GM19328 (cell line): ENCODE data around the gene CFAP299.

ENCODE experiments used
- ATAC-seq: cut with Tn5 transposase; IDR thresholded peaks from one replicate; pipeline ENCODE4 v1.9.1; 2021; ENCODE audit warnings: mild to moderate bottlenecking, moderate library complexity; ENCODE audit not compliant: unreplicated experiment

Gene CFAP299

DNA sequence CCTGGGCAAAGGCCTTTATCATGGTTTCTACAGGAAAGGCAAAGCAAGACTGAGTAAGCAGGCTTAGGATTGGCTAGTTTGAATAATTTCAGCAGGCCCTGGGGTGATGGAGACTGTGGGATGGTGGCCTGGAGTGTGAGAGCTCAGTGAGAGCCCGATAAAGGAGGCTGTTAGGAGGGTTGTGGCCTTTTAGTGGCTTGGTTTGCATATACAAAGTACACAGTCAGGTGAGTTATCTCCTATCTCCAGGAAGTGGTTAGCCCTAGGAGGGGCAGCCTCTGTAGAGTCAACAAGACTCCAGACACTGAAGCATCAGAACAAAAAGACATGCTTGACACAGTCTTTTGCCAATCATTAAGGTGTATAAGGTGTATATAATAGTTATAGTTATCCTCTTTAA is 157.2 kb downstream of the CFAP299 start:
- no peak for ATAC-seq

DNA sequence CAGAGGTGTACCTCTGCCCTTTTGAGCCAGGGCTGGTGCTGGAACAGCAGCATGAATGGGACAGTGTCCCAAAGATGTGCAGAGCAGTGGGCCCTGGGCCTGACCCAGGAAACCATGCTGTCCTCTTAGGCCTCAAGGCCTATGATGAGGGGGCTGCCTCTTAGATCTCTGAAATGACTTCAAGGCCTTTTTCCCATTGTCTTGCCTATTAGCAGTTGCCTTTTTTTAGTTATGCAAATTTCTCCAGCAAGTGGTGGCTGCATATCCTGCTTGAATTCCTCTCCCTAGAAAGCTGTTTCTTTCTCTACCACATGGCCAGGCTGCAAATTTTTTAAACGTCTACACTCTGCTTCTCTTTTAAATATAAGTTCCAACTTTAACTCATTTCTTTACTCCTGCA is 160.3 kb downstream of the CFAP299 start:
- ATAC-seq, result no peak

DNA sequence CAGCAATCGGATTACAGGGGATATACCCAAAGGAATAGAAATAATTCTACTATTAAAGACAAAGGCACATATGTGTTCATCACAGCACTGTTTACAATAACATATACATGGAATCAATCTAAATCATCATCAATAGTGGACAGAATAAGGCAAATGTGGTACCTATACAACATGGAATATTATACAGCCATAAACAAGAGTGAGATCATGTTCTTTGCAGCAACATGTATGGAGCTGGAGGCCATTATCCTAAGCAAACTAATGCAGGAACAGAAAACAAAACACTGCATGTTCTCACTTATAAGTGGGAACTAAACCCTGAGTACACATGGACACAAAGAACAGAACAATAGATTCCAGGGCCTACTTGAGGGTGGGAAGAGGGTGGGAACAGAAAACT is 163.2 kb downstream of the CFAP299 start:
- no peak for ATAC-seq

DNA sequence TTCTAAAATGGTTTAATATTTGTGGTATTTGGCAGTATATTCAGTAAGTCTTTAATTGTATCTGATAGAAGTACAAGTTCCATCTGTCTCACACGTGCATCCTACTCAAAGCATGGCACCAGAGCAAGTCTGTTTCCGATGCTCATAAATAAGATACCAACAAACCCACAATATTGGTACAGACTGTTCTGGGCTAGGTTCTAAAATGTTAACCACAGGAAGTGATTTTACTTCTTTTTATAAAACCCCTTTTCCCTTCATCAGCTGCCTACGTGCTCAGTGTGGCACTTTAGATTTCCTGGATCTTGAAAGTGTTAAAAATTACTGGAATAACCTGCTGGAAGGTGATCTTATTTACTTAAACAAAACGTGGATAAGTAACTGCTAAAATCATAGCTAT is 165.1 kb downstream of the CFAP299 start:
- no peak for ATAC-seq

DNA sequence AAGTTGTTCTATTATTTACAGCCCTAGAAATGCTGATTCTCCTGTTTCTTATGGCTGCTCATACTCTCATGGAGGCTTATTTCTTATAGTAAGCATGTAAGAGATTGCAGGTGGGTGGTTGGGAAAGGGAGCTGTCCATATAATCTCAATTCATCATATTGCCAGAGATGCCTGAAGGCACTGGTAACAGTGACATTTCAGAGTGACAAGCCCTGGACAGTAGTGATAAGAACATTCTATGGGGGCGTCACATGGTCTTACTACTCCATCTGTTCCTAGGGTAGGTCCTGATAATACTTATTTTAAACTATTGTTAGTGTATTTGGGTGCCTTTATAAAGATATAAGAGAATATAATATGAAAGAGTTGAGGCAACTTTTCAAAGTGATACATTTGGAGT is 171.5 kb downstream of the CFAP299 start:
- no peak for ATAC-seq

DNA sequence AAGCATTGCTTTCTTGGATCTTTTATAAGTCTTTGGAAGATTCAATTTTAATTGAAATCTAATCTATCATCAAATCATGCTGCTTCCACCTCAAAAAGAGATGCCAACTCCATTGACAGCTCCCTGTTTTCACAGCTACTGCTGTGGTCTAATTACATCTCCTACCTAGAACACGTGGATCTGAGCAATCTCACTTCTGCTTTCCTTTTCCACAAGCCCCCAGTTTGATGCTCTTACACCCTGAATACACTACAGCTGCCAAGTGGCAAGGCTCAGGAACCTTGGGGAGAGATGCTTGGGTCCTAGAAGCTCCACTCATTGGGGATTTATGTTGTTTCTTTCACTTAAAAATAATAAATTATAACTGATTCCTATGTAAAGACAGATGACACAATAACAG is 172.0 kb downstream of the CFAP299 start:
- ATAC-seq, result peak; percentile 84

DNA sequence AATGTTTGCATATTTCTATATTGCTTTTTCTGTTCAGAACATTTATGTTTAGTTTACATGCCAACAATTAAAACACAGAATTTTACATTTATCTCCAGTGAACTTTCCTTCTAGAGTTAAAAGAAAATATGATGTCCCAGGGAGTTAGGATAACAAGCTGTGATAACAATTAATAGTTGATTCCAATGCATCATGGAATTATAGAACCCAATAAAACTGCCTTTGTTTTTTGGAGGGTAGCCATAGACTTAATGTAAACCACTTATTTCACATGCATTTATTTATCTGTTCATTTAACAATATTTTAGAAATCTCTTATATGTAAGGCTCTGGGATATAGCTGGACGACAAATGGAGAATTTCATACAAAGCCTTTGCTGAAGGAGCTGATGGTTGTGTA is 180.0 kb downstream of the CFAP299 start:
- ATAC-seq, result no peak

DNA sequence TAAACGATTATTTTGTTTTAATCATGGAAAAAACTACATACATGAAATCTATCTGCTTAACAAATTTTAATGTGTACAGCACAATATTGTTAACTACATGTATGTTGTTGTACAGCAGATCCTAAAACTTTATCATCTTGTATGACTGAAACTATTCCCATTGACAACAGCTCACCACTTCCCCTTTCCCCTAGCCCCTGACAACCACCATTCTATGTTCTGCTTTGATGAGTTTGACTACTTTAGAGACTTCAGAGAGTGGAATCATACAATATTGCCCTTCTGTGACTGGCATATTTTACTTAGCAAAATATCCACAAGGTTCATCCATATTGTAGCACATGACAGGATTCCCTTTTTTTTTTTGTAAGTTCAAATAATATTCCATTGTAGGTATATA is 185.9 kb downstream of the CFAP299 start:
- ATAC-seq, result no peak

DNA sequence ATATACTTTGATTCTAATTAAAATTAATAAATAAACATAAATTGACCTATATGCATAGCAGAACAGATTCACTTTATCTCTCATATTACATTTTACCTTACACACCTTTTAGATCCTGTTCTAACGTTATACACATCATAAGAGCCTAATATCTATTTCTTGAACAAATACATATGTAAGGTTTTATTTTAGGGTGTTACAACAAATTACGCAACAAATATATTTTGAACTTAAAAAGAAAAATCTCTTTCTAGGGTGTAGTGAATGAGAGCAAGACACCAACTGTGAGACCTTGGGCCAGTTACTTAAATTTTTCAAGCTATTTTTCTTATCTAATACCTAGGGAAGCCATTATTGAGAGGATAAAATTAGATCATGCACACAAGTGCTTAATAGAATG is 191.2 kb downstream of the CFAP299 start:
- ATAC-seq, result no peak

DNA sequence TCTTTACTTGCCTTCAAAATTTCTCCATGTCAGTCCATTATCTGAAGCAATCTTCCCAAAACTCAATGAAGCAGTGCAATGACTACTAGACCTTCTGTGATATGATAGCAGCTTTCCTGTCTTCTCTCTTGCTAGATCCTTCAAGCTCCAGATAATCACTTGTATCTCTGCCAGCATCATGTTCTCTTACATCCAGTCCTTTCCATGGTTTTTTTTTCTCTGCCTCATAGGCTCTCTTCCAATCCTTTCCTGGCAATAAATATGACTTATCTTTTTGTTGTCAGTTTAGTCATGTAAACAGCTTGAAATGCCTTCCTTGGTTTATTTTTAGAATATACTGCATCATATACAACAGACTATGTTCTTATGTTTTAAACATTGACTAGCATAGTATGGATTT is 193.5 kb downstream of the CFAP299 start:
- ATAC-seq, result no peak

DNA sequence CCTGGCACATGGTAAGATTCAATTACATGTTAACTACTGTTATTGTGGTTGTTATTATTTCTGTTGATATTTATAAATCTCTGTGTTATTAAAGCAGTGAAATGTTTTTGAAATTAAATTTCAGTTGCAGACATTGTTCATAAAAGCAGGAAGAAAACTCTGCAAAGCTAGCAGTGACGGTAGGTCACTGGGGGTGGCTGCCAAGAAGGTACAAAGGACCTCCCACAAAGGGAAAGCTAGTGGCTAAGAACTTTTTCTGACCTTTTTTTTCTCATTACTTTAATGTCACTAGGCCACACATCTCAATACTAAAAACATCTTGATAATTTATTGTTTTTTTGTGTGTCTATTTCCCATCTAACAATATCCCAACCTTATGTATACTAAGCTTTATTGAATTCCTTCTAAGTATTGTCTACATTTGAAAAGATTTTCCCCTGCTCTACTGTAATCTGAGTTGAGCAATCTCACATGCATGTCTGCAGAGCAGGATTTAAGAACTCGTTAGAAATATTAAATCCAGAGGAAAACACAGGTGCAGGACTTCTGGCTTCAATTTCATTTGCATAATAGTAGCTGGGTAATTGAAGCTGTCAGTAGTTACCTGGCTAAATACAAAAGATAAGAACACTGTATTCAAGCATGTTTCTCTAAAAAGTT is 197.3 kb downstream of the CFAP299 start:
- no peak for ATAC-seq

DNA sequence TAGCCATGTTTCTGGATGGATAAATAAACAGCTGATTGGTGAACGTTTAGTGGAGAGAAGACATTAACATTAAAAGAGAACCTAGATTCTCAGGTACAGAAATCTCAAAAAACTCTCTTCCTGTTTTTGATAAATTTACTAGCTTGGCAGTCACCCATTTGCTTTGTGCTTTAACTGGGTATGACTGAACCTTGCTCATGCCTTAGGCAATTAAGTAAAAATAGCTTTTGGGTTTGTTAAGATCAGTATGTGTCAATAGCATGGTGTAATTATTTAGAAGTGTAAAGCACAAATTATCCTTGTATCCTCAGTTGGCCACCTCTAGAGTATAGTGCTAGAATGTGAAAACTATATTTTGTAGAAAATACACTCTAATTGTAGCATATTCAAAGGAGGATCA is 200.0 kb downstream of the CFAP299 start:
- ATAC-seq, result no peak

DNA sequence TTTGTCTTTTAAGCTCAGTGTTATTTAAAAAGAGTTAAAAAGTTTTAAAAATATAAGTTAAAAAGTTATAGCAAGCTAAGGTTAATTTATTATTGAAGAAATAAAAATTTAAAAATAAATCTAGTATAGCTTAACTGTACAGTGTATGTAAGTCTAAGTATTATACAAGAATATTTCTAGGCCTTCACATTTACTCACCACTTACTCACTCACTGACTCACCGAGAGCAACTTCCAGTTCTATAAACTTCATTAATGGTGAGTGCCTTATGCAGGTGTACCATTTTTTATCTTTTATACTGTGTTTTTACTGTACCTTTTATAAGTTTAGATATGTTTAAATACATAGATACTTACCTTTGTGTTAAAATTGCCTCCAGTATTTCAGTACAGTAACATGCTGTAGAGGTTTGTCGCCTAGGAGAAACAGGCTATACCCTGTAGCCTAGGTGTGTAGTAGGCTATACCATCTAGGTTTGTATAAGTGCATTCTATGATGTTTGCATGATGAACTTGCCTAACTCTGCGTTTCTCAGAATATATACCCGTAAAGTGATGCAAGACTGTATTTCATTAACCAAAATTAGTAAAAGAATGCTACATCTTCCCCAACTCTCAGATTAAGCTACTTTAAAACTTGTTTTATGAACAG is 202.9 kb downstream of the CFAP299 start:
- ATAC-seq, result no peak

DNA sequence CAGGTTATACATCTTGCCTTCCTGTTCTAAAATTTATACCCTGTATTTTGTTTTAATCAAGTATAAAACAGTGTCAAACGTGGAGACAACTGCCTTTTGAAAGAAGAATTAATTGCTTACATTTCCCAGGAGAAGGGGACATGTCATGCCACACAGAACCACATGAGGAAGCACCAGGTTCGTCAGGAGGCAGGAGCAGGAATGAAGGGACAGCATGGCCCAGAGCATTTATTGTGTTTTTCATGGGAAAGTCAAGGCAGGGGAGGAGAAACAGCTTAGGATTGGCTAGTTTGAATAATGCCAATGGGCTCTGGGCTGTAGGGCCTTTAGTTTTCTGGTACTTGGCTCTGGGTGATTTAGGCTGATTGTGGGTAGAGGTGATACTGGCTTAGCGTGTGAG is 203.7 kb downstream of the CFAP299 start:
- no peak for ATAC-seq

DNA sequence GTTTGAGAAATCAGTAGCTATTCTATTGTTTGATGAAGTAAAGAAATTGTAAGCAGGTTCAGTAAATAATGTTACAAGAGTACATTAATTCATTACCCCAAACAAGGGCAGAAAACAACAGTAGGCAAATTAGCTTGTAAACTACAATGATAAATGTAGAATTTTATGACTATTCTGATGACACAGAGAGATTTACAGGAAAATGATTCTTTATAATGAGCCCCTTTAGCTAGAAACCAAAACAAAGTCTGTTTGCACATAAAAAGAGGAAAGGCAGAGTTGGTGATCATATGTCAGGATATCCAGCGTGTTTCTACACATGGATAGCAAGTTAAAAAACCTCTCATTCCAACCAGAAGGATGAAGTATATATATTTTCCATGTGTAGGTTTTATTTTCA is 204.8 kb downstream of the CFAP299 start:
- no peak for ATAC-seq

DNA sequence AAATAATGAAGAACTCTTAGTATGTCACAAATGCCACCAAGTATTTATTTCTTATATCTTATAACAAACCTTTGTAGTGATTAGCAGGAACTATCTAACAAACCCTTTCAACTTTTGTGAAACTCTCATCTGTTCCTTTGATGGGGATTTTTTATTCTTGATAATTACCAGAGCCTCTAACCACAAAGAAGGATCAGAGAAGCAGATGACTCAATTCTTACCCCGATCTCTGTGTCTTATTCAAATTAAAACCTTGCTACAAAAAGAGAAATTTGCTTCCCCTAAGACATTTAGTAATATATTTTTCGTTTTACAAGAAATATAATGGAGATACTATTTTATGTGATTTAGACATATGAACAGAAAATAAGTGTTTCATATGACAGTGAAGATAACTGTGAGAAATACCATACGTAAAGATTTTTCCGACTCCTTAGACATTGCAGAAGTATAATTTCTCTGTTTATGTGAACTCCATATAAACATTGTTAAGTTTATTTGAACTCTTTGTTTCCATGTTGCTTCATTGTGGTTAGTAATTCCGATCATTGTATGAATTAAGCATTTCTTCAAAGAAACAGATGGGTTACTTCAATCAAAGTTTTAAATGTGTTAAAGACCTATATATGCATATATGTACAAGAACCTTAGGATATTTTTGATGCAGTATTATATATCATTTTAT is 205.4 kb downstream of the CFAP299 start:
- ATAC-seq, result peak; percentile 81

DNA sequence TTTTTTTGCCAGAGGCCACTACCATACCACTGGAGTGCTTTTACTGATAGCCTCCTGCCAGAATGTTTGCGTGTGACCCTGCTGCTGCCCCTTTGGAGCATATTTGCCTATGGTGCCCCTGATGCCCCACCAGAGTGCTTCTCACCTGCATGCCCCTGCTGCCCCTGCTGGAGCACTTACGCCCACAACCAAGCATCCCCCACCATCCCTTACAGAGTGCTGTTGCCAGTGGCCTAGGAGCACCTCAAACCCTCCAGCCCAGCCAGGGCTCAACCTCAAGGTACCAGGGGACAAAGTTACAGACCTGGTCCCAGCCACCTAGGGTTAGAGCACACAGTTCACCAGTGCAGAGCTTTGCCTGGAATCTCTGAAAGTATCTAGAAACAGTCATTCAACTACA is 207.2 kb downstream of the CFAP299 start:
- no peak for ATAC-seq

DNA sequence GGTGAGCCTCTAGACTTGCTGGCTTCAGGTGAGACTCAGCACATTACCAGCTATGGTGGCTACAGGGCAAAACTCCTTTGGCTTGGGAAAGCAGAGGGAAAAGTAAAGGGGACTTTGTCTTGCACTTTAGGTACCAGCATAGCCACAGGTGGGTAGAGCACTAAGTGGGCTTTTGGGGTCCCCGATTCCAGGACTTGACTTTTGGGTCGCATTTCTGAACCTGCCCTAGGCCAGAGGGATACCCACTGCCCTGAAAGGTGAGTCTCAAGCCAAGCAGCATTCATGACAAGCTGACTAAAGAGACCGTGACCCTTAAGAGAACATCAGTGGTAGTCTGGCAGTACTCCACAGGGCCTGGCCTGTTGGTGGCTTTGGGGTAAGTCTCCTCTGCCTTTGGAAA is 224.8 kb downstream of the CFAP299 start:
- ATAC-seq, result no peak

DNA sequence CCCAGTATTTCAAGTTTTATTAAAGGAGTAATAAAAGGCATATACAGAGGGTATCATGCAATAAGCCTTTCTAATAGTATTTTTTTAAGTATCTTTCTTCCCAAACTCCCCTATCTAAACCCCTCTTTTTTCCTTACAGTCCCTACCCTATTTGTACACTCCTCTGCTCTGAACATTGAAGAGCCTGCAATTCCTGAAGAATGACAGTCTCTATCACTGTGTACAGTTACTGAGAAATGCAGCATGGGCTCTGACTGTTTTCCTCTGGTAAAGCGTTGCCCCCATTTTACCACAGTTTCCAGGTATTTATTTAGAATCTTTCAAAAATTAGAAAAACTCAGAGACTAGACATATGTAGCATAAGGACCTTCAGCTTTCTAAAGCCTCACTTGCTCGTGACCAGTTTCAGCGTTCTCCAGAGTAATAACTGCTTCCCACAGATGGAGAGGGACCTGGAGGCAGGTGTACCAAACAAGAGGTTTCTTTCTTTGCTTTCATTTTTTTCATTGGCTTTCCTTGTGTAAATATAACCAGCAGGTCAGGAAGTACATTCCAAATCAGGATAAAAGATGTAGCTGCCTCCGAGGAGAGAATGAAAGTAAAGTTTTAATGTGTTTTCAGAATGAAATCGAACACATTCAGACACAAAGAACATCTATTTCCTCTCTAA is 230.8 kb downstream of the CFAP299 start:
- no peak for ATAC-seq

DNA sequence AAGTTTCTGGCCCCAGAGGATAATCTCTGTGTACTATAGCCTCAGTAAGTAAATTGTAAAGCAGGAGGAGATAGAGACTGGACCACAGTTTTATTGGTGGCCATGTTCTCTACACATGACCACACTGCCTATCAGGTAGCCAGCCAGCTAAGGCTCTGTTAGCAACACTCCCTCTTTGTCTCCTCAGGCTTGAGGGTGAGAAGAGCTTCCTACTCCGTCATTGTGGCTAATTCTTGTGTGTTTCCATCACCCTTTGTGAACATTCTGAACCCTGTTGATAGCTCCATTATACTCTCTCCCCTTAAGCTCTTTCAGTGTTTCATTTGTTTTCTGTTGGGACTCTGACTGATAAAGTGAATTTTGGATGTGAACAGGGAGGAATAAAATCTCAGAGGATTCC is 233.4 kb downstream of the CFAP299 start:
- no peak for ATAC-seq

DNA sequence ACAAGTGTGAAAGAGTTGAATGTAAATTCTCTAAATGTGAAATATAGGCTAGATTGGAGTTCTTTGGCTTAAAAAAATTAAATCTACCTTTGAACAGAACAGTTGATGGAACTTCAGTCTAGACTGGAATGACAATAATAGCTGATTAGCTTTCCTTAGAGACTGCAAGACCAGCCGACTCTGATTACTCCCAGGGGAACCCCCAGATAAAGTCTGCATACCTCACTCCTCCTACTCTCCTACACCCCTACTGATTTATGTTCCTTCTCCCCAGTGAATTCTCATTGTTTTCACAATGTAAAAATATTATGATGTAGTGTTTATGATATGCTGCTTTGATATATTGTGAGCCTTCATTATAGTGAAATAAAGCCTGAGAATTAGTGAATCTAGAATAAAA is 241.3 kb downstream of the CFAP299 start:
- ATAC-seq, result no peak

DNA sequence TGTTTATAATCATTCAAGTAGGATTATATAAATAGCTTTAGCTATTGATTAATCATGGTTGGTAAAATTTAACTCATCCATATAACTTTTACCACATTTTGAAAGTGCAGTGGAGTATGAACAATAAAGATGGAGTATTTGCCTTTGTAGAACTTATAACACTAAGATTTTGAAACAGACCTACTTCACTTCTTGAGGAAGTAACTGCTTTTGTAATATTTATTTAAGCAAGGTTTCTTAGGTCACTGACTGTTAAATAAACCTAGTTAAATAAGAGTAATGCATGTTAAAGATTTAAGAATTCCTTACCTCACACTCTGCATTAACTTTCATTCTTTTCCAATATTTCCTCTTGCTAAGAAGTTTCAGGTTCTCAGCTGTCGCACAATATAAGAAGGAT is 242.5 kb downstream of the CFAP299 start:
- no peak for ATAC-seq
